Measurements from ENCODE around the gene OTUD3.

- TF ChIP-seq CTCF (IDR thresholded peaks at IDR 0.05; ENCODE audit: low read length) (no peak), EZH2 (IDR thresholded peaks at IDR 0.05; ENCODE audit: borderline replicate concordance, low read length) (no peak)
These were observed 41.8 kb downstream of the OTUD3 start for GRCh38 chr1:19923953-19924346.
